CD14-positive monocyte (primary cell): ENCODE measurements around the gene S100A6. TPM values are rescaled to one million over a fixed set of nuclear protein-coding genes. Genes with fewer than 3 reads are reported as not detected.

Experiments
- DNase-seq, 3 donors: peaks; one replicate each; pipeline ENCODE4 v3.0.0-alpha.2; 2011 to 2022
- H2AFZ ChIP-seq: 2 replicates; pipeline ENCODE4 v1.6.0; 2012; ENCODE audit warnings: mild to moderate bottlenecking, low read depth, low read length, inconsistent platforms; ENCODE audit not compliant: insufficient read depth, poor library complexity, severe bottlenecking
- H3K27ac ChIP-seq, 2 donors: 1 replicate in 1 of 2; 2 replicates in 1 of 2; pipeline ENCODE4 v1.5.1; 2012 to 2013; ENCODE audit warnings: low read length in 2 of 2, control low read depth in 1 of 2, inconsistent platforms in 1 of 2, low read depth in 1 of 2, mild to moderate bottlenecking in 1 of 2
- H3K27me3 ChIP-seq, 2 donors: one replicate each; pipeline versions ENCODE4 v1.6.0 to v1.6.1; 2011 to 2013; ENCODE audit warnings: low read length in 2 of 2; ENCODE audit not compliant: control insufficient read depth in 2 of 2, insufficient read depth in 2 of 2
- H3K36me3 ChIP-seq, 2 donors: replicated peaks in 1 of 2; 1 replicate in 1 of 2; 2 replicates in 1 of 2; pipeline versions ENCODE4 v1.5.1 to v1.6.1; 2012 to 2013; ENCODE audit warnings: low read length in 2 of 2, control low read depth in 1 of 2, inconsistent platforms in 1 of 2, mild to moderate bottlenecking in 1 of 2; ENCODE audit not compliant: insufficient read depth in 2 of 2, control insufficient read depth in 1 of 2
- H3K4me1 ChIP-seq, 2 donors: 1 replicate in 1 of 2; 2 replicates in 1 of 2; pipeline versions ENCODE4 v1.5.1 to v1.6.1; 2012 to 2013; ENCODE audit warnings: low read length in 2 of 2, control low read depth in 1 of 2, inconsistent platforms in 1 of 2, mild to moderate bottlenecking in 1 of 2, moderate library complexity in 1 of 2; ENCODE audit not compliant: insufficient read depth in 2 of 2, control insufficient read depth in 1 of 2
- H3K4me2 ChIP-seq: replicated peaks from 2 replicates; pipeline ENCODE3; 2012; ENCODE audit warnings: low read length, moderate library complexity, mild to moderate bottlenecking; ENCODE audit not compliant: poor library complexity, severe bottlenecking; ENCODE audit errors: extremely low read depth
- H3K4me3 ChIP-seq, 3 experiments: fragments of 200-600 bp in 1 of 3; sonication (generic) in 1 of 3; replicated peaks in 1 of 3; 1 replicate in 2 of 3; 2 replicates in 1 of 3; pipeline ENCODE4 v1.5.1; 2011 to 2013; ENCODE audit warnings: low read length in 3 of 3, mild to moderate bottlenecking in 3 of 3, control low read depth in 2 of 3, low read depth in 2 of 3, inconsistent platforms in 1 of 3, moderate library complexity in 1 of 3
- H3K79me2 ChIP-seq: 2 replicates; pipeline ENCODE4 v1.6.0; 2012; ENCODE audit warnings: mild to moderate bottlenecking, control low read depth, inconsistent platforms, low read length, moderate library complexity; ENCODE audit not compliant: insufficient read depth
- H3K9ac ChIP-seq: 2 replicates; pipeline ENCODE4 v1.6.0; 2017; ENCODE audit warnings: low read length, mild to moderate bottlenecking; ENCODE audit not compliant: insufficient read depth, poor library complexity, severe bottlenecking
- H3K9me3 ChIP-seq, 2 donors: replicated peaks in 1 of 2; 1 replicate in 1 of 2; 2 replicates in 1 of 2; pipeline versions ENCODE4 v1.5.1 to v1.6.1; 2012 to 2013; ENCODE audit warnings: low read length in 2 of 2, control low read depth in 1 of 2; ENCODE audit not compliant: control insufficient read depth in 1 of 2, insufficient read depth in 1 of 2
- H4K20me1 ChIP-seq: 2 replicates; pipeline ENCODE4 v1.6.0; 2012; ENCODE audit warnings: mild to moderate bottlenecking, low read length, control low read depth, moderate library complexity; ENCODE audit not compliant: insufficient read depth
- H3K27ac Mint-ChIP-seq, 7 donors: one replicate each; pipeline ENCODE4 v1.8.0; 2020; ENCODE audit warnings: mild to moderate bottlenecking in 7 of 7, mixed read lengths in 7 of 7, moderate library complexity in 6 of 7, inconsistent platforms in 2 of 7
- H3K27me3 Mint-ChIP-seq, 3 donors: one replicate each; pipeline ENCODE4 v1.8.0; 2021 to 2022; ENCODE audit warnings: low read depth in 3 of 3, mild to moderate bottlenecking in 3 of 3, mixed read lengths in 3 of 3, moderate library complexity in 3 of 3, inconsistent platforms in 1 of 3
- H3K36me3 Mint-ChIP-seq, 2 donors: one replicate each; pipeline ENCODE4 v1.8.0; 2020; ENCODE audit warnings: mixed read lengths in 2 of 2, inconsistent platforms in 1 of 2, mild to moderate bottlenecking in 1 of 2
- H3K4me1 Mint-ChIP-seq: one replicate; pipeline ENCODE4 v1.8.0; 2020; ENCODE audit warnings: mild to moderate bottlenecking, mixed read lengths
- H3K4me3 Mint-ChIP-seq, 2 donors: one replicate each; pipeline ENCODE4 v1.8.0; 2020; ENCODE audit warnings: mild to moderate bottlenecking in 2 of 2, mixed read lengths in 2 of 2, moderate library complexity in 1 of 2
- H3K9me3 Mint-ChIP-seq, 7 donors: one replicate each; pipeline ENCODE4 v1.8.0; 2020 to 2022; ENCODE audit warnings: mixed read lengths in 7 of 7, mild to moderate bottlenecking in 6 of 7, moderate library complexity in 6 of 7, inconsistent platforms in 2 of 7
- WGBS: methylation state at CpG from one replicate; pipeline ENCODE4 v1.1.5; 2013; ENCODE audit warnings: missing lambda C conversion rate; ENCODE audit not compliant: insufficient coverage; 5-methylcytosine and 5-hydroxymethylcytosine counted together
- intact Hi-C, 2 donors: fragments of 100-400 bp; cut with micrococcal nuclease; formaldehyde crosslinking; loops; one replicate each; pipeline versions ENCODE4 v1.15.0 to v1.15.1; 2023
- polyA plus RNA-seq, 3 donors: library from polyadenylated mRNA; depleted of rRNA in 1 of 3; unstranded in 2 of 3; stranded (reverse) in 1 of 3; fragments of 300-500 nt in 2 of 3; fragments of >200 nt in 1 of 3; fragmentation: Illumina TruSeq in 2 of 3; gene quantifications; 1 replicate in 2 of 3; 2 replicates in 1 of 3; pipeline ENCODE4 v1.2.3, GENCODE V29; 2012 to 2021
- TF ChIP-seq, protein P1 (sequence below): fragments of 200-600 bp; IDR thresholded peaks from one replicate; pipeline ENCODE4 v1.8.0; 2022; ENCODE audit warnings: antibody characterized with exemption, mild to moderate bottlenecking

S100A6 gene
- polyA plus RNA-seq, 3 donors: 1,242 to 5,004 (median 4,414) TPM

DNA sequence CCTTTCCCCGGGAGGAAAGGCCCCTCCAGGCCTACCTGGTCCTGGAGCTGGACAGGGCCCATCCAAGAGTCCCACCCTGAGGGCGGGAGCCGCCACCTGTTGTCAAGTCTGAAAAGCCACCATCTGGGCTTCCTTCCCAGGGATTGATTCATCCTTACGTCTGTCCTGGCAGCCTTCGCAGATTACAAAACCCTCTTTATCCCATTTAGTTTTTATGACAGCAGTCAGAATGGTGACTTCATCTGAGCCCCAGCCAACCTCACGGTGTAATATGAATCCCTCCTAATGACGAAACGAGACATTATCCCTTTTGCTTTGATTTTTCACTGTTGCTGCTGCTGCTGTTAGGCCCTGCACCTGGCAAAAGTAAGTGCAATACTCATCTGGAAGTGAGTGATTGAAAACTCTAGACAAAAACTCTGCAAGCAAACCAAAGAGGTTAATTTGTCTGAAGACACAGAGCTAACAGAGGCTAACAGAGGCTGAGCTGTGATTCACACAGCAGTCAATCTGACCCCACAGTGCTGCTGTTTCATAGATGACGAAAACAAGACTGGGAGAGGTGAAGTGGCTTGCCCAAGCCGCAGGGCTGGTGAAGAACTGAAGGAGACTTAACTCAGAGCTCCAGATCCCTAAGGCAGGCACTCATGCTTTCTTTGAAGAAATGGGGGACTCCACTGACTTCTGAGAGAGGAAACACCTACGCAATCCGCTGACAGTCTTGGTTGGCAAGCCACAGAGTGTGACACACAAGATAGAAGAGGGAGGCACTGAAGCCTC is 45.3 kb downstream of the S100A6 start:
- Histone ChIP-seq H3K27me3 (no peaks in the 10 kb centered on the region), H4K20me1 (no peaks in the 10 kb centered on the region), H2AFZ (no peak overlapping the region), H3K4me3 (no peak overlapping the region), H3K27ac (no peak overlapping the region), H3K4me2 (no peak overlapping the region), H3K4me1 (peaks cover 13 to 17% of the 10 kb centered on the region in 2 donors), H3K36me3 (no peaks in the 10 kb centered on the region), H3K9ac (no peak overlapping the region), H3K9me3 (no peaks in the 10 kb centered on the region), H3K79me2 (no peaks in the 10 kb centered on the region)
- Mint-ChIP-seq H3K27ac (peak overlapping the region in 4 of 7 donors; percentile 9 to 81 (median 55)), H3K9me3 (peaks cover 0 to 2% (median 0%) of the 10 kb centered on the region in 7 donors), H3K27me3 (peaks cover 0 to 13% (median 3%) of the 10 kb centered on the region in 3 donors), H3K36me3 (no peaks in the 10 kb centered on the region), H3K4me3 (no peak overlapping the region), H3K4me1 (peaks cover 12% of the 10 kb centered on the region)
- 40% methylated on average over 6 of the region's 12 CpGs for WGBS
- TF ChIP-seq, protein P1, sequence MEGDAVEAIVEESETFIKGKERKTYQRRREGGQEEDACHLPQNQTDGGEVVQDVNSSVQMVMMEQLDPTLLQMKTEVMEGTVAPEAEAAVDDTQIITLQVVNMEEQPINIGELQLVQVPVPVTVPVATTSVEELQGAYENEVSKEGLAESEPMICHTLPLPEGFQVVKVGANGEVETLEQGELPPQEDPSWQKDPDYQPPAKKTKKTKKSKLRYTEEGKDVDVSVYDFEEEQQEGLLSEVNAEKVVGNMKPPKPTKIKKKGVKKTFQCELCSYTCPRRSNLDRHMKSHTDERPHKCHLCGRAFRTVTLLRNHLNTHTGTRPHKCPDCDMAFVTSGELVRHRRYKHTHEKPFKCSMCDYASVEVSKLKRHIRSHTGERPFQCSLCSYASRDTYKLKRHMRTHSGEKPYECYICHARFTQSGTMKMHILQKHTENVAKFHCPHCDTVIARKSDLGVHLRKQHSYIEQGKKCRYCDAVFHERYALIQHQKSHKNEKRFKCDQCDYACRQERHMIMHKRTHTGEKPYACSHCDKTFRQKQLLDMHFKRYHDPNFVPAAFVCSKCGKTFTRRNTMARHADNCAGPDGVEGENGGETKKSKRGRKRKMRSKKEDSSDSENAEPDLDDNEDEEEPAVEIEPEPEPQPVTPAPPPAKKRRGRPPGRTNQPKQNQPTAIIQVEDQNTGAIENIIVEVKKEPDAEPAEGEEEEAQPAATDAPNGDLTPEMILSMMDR: no peak
- DNase-seq: peak; percentile 45 to 80 (median 50)
- intact Hi-C loops: loop anchor here in 1 of 2 donors (10.0 kb wide), 1 partner anchor 76 kb away; the partner anchor contains the start of gene S100A7A

DNA sequence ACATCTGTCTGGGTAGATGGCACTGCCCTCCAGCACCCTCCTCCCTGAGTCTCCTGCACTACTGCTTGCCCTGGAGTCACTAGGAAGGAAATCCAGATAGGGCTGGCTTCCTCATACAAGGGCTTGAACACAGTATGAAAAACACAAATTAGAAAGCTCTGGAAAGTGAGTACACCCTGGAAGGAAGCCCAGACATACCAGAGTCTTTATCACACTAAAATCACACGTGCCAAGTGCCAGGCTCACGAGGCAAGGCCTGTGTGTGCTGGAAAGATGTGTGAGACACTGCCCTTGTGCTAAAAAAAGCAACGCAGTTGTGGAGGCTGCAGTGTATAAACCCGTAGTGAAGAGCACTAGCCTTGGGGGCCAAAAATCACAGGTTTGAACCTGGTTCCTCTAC is 47.1 kb downstream of the S100A6 start:
- no peaks in the 10 kb centered on the region for H4K20me1 ChIP-seq
- H3K4me3 ChIP-seq: no peak overlapping the region
- H3K9ac ChIP-seq: no peak overlapping the region
- no peaks in the 10 kb centered on the region for H3K79me2 ChIP-seq
- Mint-ChIP-seq H3K4me1 (peaks cover 10% of the 10 kb centered on the region), H3K27me3 (peaks cover 6 to 19% (median 6%) of the 10 kb centered on the region in 3 donors), H3K9me3 (peaks cover 0 to 2% (median 0%) of the 10 kb centered on the region in 7 donors), H3K4me3 (no peak overlapping the region), H3K27ac (no peak overlapping the region), H3K36me3 (no peaks in the 10 kb centered on the region)
- 43% methylated on average over 2 of the region's 4 CpGs for WGBS
- no peak overlapping the region for H2AFZ ChIP-seq
- intact Hi-C loops: no loop called here
- H3K27ac ChIP-seq: no peak overlapping the region
- no peaks in the 10 kb centered on the region for H3K36me3 ChIP-seq
- H3K27me3 ChIP-seq: no peaks in the 10 kb centered on the region
- TF ChIP-seq, protein P1: no peak
- no peak for DNase-seq
- no peak overlapping the region for H3K4me2 ChIP-seq
- H3K4me1 ChIP-seq: peaks cover 13 to 17% of the 10 kb centered on the region in 2 donors
- no peaks in the 10 kb centered on the region for H3K9me3 ChIP-seq
